ENCODE data around the gene IRS1. TPM values are rescaled to one million over a fixed set of nuclear protein-coding genes. Genes with fewer than 3 reads are reported as not detected.

Gene IRS1
- total RNA-seq (2014; rRNA removed) (38.8 and 43.8 TPM in 2 replicates), Bru-seq, nascent RNA (percentile 89 among the genes with signal in this experiment), BruChase-seq, experiment 1, labeled RNA remaining after a 6-hour chase (percentile 84 among the genes with signal in this experiment), BruChase-seq, experiment 2, labeled RNA remaining after a 2-hour chase (percentile 86 among the genes with signal in this experiment)
- long read RNA-seq, full-length matches to known transcripts: 61 of 101 reads
- long read RNA-seq, partial matches to known transcripts: 0 of 101 reads
- long read RNA-seq, other reads (novel, unspliced or antisense): 40 of 101 reads

DNA sequence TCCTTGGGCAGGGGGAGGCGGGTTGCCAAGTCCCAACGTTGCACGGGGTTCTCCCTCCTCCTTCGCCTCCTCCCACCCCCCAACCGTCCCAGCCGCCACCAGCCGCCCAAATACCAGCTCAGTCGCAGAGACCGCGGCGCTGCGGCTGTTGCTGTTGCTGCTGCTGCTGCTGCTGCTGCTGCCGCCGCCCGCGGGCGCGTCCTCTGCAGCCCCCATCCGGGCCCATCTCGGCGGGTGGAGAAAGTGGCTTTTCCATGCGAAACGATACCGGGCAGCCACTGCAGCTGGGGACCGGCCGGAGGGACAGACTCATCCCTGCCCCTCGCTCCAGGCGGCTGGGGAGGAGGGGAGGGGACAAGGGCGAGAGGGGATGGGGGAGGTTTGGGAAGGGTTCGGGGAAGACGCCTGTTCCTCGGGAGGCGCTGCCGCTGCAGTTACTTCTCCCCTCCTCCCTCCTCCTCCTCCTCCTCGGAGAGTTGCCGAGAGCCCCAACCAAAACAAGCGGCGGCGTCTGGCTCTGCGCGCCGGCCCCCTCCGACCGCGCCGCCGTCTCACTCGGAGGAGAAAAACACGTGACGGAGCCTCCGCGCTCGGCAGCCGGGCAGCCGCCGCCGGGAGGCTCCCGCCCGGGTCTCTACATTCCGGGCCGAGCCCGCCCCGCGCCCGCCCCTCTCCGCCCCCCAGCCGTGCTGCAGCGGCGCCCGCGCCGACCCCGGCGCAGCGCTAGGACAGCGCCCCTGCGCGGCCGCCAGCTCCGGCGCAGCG is at the start of gene IRS1:
IRS1 (minus strand) TSS at position 610 of the 765 bp plus-strand sequence. CDS start 1,082 bp downstream, outside the sequence.
- BruUV-seq (replicated peaks): no TSS peak
- H3K79me2 ChIP-seq (ENCODE audit: low read length): peaks cover 68% of the 10 kb centered on the region
- no peaks in the 10 kb centered on the region for H3K9me3 ChIP-seq (ENCODE audit: low read length)
- peak within 1 kb of the TSS; percentile 82 for H2AFZ ChIP-seq (ENCODE audit: low read length)
- no peaks in the 10 kb centered on the region for H3F3A ChIP-seq (ENCODE audit: low read length, unreplicated experiment)
- ChIA-PET POLR2A (ENCODE audit: unreplicated experiment) (interaction anchor here (0.5 to 0.7 kb wide), 8 partner anchors 21 to 1127 kb away, joined by 3 to 14 read pairs (median 5); no protein-coding TSS in a partner anchor), CTCF (interaction anchor here (0.6 to 1.5 kb wide), 4 partner anchors 323 to 1134 kb away, joined by 3 to 5 read pairs (median 4); no protein-coding TSS in a partner anchor)
- no peaks in the 10 kb centered on the region for H3K9me2 ChIP-seq (replicated peaks; ENCODE audit: low read length)
- peak within 1 kb of the TSS; percentile 97 for H3K4me2 ChIP-seq (ENCODE audit: low read length)
- peak; percentile 13 for ATAC-seq
- 0 out of 2 replicates have a peak, but pooled peaks cover 5% of the 10 kb centered on the region for H4K20me1 ChIP-seq (ENCODE audit: low read length)
- peaks cover 36% of the 10 kb centered on the region for H3K4me1 ChIP-seq (ENCODE audit: insufficient read depth, low read length)
- peaks cover 30% of the 10 kb centered on the region for H3K36me3 ChIP-seq (ENCODE audit: low read depth, low read length)
- intact Hi-C loops (cut with micrococcal nuclease): loop anchor here (5.0 to 10.0 kb wide), 3 partner anchors 185 to 1005 kb away; no protein-coding TSS in a partner anchor
- H3K27me3 ChIP-seq (ENCODE audit: low read length): no peaks in the 10 kb centered on the region
- H3K27ac ChIP-seq (ENCODE audit: low read length): peak within 1 kb of the TSS; percentile 88
- peak within 1 kb of the TSS; percentile 88 for H3K4me3 ChIP-seq (ENCODE audit: low read length)
- DNase-seq: peak; percentile 75
- TF ChIP-seq EZH2phosphoT487 (IDR thresholded peaks at IDR 0.05; ENCODE audit: borderline replicate concordance, low read length): no peak
- TF ChIP-seq, protein P1, sequence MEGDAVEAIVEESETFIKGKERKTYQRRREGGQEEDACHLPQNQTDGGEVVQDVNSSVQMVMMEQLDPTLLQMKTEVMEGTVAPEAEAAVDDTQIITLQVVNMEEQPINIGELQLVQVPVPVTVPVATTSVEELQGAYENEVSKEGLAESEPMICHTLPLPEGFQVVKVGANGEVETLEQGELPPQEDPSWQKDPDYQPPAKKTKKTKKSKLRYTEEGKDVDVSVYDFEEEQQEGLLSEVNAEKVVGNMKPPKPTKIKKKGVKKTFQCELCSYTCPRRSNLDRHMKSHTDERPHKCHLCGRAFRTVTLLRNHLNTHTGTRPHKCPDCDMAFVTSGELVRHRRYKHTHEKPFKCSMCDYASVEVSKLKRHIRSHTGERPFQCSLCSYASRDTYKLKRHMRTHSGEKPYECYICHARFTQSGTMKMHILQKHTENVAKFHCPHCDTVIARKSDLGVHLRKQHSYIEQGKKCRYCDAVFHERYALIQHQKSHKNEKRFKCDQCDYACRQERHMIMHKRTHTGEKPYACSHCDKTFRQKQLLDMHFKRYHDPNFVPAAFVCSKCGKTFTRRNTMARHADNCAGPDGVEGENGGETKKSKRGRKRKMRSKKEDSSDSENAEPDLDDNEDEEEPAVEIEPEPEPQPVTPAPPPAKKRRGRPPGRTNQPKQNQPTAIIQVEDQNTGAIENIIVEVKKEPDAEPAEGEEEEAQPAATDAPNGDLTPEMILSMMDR (conservative IDR thresholded peaks at IDR 0.05; ENCODE audit: low read depth, low read length): no peak
- no peak for TF ChIP-seq EZH2 (IDR thresholded peaks at IDR 0.05; ENCODE audit: low read length, unreplicated experiment)
- peak within 1 kb of the TSS; percentile 96 for H3K9ac ChIP-seq (ENCODE audit: low read length)

DNA sequence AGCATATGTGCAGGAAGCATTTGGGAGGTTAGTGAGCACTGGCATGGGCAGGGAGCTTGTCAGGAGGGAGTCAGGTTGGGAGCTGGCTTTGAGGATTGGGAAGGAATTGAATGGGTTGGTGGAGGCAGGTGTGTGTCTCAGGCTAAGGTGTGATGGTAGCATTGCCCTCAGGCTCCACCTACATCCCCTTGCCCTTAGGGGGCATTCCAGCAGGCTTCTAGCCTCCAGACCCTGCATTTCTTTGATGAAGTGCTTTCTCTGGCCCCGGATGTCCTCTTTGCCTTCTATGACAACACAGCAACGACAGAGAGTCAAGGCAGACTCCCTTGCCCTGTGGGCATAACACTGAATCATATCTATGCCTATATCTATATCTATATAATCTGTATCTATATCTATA is 49.7 kb upstream of the IRS1 start:
- ATAC-seq: no peak
- H3K4me1 ChIP-seq (ENCODE audit: insufficient read depth, low read length): no peaks in the 10 kb centered on the region
- H3F3A ChIP-seq (ENCODE audit: low read length, unreplicated experiment): no peaks in the 10 kb centered on the region
- POLR2A ChIA-PET (ENCODE audit: unreplicated experiment): no interaction called here
- no peaks in the 10 kb centered on the region for H4K20me1 ChIP-seq (ENCODE audit: low read length)
- H3K27ac ChIP-seq (ENCODE audit: low read length): no peak overlapping the region
- H3K79me2 ChIP-seq (ENCODE audit: low read length): no peaks in the 10 kb centered on the region
- TF ChIP-seq, protein P1 (conservative IDR thresholded peaks at IDR 0.05; ENCODE audit: low read depth, low read length): no peak
- no peak for TF ChIP-seq EZH2phosphoT487 (IDR thresholded peaks at IDR 0.05; ENCODE audit: borderline replicate concordance, low read length)
- no peak for TF ChIP-seq EZH2 (IDR thresholded peaks at IDR 0.05; ENCODE audit: low read length, unreplicated experiment)
- H2AFZ ChIP-seq (ENCODE audit: low read length): no peak overlapping the region
- BruUV-seq (replicated peaks): no TSS peak
- no peaks in the 10 kb centered on the region for H3K27me3 ChIP-seq (ENCODE audit: low read length)
- H3K9me2 ChIP-seq (replicated peaks; ENCODE audit: low read length): no peaks in the 10 kb centered on the region
- no peaks in the 10 kb centered on the region for H3K36me3 ChIP-seq (ENCODE audit: low read depth, low read length)
- intact Hi-C loops (cut with micrococcal nuclease): no loop called here
- no peak for DNase-seq
- H3K4me3 ChIP-seq (ENCODE audit: low read length): no peak overlapping the region
- no peak overlapping the region for H3K4me2 ChIP-seq (ENCODE audit: low read length)
- H3K9ac ChIP-seq (ENCODE audit: low read length): no peak overlapping the region
- CTCF ChIA-PET: no interaction called here
- H3K9me3 ChIP-seq (ENCODE audit: low read length): no peaks in the 10 kb centered on the region

Data from PC-3 (cell line).